NCI-H446 treated with DMSO at 0.1 percent for 48 hours (cell line): ENCODE data around the gene BMPER.
A peak's percentile ranks its signal among the peaks of the same experiment; 100 is the strongest.

Experiments
- DNase-seq: peaks from one replicate; lab custom pipeline; 2025; lab: John Stamatoyannopoulos, UW

BMPER gene

DNA sequence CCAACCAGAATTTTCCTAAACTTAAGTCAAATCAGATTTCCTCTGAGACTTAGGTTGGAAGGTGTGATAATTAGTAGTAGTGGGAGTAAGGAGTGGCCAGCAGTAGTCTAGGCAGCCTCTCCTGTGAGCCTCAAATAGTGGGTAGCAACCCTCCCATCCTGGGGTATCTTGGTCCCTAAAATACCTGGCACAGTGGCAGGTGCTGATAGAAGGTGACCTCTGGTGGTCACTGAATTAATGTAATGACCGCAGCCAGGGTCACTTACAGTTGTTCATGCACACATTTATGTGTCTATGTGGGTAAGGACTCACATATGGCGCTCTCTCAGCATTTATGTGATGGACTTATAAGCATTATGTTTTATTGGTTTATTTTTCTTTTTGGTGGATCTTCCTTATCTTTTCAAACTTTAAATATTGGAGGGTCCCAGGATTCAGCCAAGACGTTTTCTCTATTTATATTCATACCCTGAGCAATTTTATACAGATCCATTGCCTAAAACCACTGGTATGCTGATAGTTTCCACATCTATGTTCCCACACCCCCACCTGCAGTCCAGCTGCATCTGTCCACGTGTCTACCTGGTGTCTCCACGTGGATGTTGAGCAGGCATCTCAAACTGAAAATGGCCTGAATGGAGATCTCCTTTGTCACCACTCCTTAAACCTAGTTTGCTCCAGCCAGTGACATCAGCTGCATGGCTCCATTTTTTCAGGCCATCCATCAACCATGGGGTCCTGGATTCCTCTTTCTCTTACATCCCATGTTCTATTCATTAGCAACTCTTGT, 18.3 kb downstream of the BMPER start:
- DNase-seq = no peak

GRCh38 chr7:33926535-33926934, 21.2 kb downstream of the BMPER start:
- DNase-seq = no peak

DNA sequence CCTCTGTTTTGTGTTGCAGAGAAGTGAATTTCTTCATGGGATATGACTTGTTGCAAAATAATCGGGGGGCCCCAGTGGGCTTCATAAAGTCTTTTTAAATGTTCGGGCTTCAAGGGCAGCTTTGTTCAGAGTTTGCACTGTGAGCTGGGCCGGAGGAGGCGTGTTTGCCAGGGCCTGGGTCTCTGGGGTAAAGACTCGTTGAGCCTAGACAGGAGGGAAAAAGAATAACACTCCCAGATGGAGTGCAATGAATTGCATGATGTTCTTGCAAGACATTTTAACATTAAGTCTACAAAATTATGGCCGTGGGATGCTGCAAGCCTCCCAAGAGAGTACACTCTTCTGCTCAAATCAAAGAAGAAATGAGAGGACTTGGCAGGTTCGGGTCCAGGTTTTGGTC, 23.6 kb downstream of the BMPER start:
- no peak for DNase-seq

GRCh38 chr7:33932221-33932620, 26.9 kb downstream of the BMPER start:
- peak; percentile 22 for DNase-seq

DNA sequence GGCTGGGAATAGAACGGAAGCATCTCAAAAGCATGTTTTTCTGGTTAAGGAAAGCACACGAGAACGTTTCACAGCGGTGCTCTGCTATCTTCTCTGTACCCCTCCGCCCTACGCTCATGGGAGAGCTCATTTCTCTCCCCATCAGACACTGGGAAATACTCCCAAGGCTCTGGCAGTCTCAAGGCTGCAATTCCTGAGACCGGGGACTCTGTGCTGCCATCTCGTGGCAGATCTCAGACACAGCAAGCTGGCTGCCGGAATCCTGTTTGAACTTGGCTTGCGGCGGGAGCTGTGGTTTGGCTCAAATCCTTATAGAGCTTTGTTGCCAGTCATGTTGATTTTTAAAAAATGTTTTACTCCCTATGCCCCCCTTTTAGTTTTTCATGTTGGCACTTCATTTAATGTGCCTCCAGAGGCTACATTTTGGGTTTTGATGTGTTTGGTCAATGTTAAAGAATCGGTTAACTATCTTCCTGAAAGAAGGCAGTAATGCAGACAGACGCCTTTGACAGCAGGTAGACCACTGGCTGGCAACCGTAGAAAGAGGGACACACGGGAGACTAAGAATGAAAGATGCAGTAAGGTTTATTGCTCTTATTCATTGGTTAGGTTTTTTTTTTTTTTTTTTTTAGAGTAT, 27.6 kb downstream of the BMPER start:
- DNase-seq = peak; percentile 71

DNA sequence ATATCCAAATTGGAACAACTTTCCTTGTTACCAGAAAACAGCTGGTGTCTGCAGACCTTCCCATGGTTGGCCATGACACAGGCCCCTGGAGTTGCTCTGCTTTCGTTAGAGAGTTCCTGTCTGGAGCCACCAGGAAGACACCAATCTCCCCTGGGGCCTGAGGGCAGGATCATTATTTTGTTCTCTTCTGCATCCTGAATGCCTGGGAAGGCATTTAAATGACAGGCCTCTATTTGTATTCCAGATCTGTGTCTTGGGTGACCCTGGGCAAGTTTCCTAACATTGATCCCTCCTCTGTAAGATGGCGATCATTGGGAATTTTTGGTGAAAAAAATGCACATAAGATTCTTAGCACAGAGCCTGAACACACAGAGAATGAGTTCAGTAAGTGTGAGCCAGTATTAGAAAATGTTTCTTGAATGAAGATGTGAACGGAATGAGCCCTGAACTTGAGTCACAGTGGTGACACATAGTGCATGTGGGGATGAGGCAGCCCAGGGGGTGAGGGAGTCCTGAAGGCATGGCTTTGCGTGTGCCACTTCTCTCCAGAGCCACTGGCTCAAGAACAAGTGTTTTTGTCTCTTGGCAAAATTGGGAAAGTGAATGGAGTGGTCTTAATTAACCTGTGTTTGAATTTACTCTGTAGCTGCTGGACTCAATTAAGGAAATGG, 28.4 kb downstream of the BMPER start:
- no peak for DNase-seq

GRCh38 chr7:33934391-33934790, 29.1 kb downstream of the BMPER start:
- DNase-seq = no peak

- no peak for DNase-seq
Observed at GRCh38 chr7:33936503-33936902, 31.2 kb downstream of the BMPER start.

DNA sequence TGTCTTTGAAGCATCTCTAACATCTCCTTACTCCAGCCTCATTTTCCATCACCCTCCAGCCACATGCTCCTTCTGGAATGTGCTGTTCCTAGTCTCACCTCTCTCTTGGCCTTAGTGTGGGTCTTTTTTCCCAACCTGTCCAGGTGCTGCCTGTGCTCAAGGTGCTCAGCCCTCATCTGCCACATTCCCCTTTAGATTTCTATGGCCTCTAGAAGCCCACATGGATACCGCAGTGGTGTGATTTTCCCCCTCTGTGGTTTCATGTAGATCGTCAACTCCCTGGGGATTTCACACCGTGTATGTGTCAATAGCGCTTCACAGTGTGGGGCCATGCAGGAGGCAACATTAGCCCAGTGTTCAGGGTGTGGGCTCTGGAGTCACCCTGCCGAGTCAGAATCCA, 32.5 kb downstream of the BMPER start:
- no peak for DNase-seq

- no peak for DNase-seq
Observed at GRCh38 chr7:33939121-33939520, 33.8 kb downstream of the BMPER start.

- DNase-seq = no peak
Observed at GRCh38 chr7:33940503-33940902, 35.2 kb downstream of the BMPER start.

DNA sequence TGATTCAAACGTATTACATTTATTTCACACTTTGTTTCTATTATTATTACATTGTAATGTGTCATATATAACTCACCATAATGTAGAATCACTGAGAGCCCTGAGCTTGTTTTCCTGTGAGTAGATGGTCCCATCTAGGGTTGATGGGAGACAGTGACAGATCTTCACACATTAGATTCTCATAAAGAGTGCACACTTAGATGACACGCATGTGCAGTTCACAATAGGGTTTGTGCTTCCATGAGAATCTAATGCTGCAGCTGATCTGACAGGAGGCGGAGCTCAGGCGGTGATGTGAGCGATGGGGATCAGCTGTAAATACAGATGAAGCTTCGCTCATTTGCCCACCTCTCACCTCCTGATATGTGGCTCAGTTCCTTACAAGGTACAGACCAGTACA, 36.1 kb downstream of the BMPER start:
- no peak for DNase-seq

DNA sequence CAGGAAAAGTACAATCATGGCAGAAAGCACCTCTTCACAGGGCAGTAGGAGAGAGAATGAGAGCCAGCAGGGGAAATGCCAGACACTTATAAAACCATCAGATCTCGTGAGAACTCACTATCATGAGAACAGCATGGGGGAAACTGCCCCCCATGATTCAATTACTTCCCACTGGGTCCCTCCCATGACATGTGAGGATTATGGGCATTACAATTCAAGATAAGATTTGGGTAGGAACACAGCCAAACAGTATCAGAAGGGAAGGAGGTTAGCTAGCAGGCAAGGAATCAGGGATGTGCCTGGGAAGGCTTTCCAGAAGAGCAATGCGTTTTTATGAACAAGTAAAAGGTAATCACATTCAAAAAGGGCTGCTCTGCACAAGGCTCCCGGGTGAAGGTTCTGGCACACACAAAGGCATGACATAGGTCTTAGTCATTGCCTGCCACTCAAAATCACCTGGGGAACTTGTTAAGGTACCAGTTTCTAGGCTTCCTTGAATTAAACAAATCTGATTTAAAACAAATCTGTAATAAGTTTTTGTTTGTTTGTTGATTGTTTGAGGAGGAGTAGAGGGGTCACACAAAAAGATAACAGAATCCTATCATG, 40.9 kb downstream of the BMPER start:
- no peak for DNase-seq

- DNase-seq = no peak
Observed at GRCh38 chr7:33950047-33950714, 44.8 kb downstream of the BMPER start.

GRCh38 chr7:33952824-33953223, 47.5 kb downstream of the BMPER start:
- no peak for DNase-seq

DNA sequence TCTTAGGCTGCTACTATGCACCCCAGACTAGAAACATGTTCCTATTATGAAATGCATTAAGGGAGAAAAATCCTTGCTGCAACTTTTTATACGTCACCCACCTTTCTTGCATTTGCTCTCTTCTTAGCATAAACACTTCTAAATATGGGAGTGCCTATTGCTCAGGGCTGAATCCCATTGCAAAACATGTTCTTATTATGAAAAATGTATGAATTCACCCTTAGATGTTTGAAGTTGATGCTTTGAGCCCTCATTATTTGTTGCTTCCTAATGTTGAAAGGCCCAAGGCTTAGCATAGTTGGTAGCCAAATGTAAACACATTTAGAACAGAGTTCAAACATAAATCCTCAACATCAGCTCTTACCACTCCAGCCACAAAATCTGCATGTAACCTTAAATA, 52.8 kb downstream of the BMPER start:
- DNase-seq = no peak

GRCh38 chr7:33959676-33960075, 54.3 kb downstream of the BMPER start:
- no peak for DNase-seq

GRCh38 chr7:33961948-33962347, 56.6 kb downstream of the BMPER start:
- no peak for DNase-seq

GRCh38 chr7:33964417-33965182, 59.3 kb downstream of the BMPER start:
- DNase-seq = peak; percentile 28

GRCh38 chr7:33965183-33965744, 59.9 kb downstream of the BMPER start:
- no peak for DNase-seq

DNA sequence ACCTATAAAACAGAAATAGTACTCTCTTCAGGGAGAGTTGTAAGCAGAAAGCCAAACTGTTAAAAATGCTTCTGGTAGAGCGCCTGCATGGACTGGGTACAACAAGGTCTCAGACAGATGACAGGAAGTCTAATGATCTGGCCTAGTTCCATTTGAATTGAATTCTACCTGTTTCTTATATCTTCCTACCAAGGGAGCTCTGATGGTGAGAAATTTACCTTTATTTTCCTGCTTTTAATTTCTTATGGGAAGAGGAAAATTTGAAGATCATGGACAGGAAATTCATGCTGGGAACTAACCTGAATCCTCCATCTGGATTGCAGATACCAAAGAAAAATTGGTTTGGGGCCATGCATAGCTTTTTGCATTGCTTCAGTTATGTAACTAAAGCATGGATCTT, 63.3 kb downstream of the BMPER start:
- DNase-seq = no peak
